Stimulated activated naive CD8-positive, alpha-beta T cell treated with anti-CD3 and anti-CD28 coated beads, Interleukin-15, Interleukin-2, amounts not matched to agents 100 U/mL and 50 U/mL, for 24 hours (primary cell): ENCODE data around the gene FOXC1.

Experiments
- ATAC-seq: fragments of 150-1000 bp; cut with Tn5 transposase; one replicate; pipeline ENCODE4 v1.10.0; 2021
- DNase-seq: peaks from one replicate; pipeline ENCODE4 v3.0.0; 2021

Gene FOXC1

GRCh38 chr6:1600063-1600763 lies 9.5 kb upstream of the FOXC1 start:
- no peak for DNase-seq

GRCh38 chr6:1600764-1601157 lies 9.0 kb upstream of the FOXC1 start:
- DNase-seq (no peak), ATAC-seq (no peak)

More at GRCh38 chr6:1600063-1600763, 9.5 kb upstream of the FOXC1 start:
- ATAC-seq, result no peak

- DNase-seq, result no peak
- no peak for ATAC-seq
Measured at GRCh38 chr6:1601158-1602048, 8.3 kb upstream of the FOXC1 start.

- ATAC-seq (no peak), DNase-seq (no peak)
Measured at GRCh38 chr6:1602049-1602713, 7.5 kb upstream of the FOXC1 start.

GRCh38 chr6:1603708-1604107 lies 6.0 kb upstream of the FOXC1 start:
- DNase-seq, result no peak
- no peak for ATAC-seq

GRCh38 chr6:1604158-1605003 lies 5.3 kb upstream of the FOXC1 start:
- peak; percentile 85 for ATAC-seq
- DNase-seq, result peak; percentile 82

DNA sequence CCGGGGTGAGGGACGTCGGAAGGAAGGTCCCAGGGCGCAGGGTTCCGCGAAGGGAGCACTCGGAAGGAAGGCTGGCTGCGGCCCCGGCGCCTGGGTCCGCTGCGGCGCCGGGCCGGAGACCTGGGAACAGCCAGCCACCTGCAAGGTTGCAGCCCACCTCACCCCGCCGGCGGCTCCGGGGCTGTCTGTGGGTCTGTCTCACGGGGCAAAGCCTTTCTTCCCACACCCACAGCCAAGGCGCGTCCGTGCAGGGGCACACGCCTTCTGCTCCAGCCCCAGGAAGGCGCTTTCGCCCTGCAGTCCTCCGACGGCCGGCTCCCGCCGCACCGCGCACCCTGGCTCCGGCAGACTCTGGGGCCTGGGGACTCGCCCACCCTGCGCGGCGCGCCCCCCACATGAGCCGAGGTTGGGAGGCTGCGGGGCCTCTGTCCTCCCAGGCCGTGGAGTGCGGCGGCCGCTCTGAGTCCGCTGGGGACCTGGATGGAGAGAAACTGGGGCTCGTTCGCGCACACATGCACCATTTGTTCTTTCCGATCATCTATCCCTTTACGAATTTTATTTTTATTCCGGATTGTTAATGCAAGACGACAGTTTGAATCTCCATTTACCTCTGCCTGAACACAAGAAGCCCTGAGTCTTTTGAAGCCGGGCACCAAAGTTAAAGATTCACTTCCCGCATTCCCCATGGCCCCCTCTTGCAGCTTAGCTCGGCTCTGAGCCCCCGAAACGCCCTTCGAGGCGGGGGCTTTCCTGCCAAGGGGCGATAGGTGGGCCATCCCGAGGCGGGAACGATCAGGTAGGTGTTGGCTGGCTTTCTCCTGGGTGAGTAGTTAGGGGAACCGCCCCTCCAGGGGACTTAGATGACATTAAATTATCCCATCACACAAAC lies 4.5 kb upstream of the FOXC1 start:
- DNase-seq (no peak), ATAC-seq (no peak)

- no peak for ATAC-seq
- DNase-seq, result no peak
Measured at GRCh38 chr6:1605893-1606779, 3.6 kb upstream of the FOXC1 start.

GRCh38 chr6:1606780-1607515 lies 2.8 kb upstream of the FOXC1 start:
- ATAC-seq, result no peak

DNA sequence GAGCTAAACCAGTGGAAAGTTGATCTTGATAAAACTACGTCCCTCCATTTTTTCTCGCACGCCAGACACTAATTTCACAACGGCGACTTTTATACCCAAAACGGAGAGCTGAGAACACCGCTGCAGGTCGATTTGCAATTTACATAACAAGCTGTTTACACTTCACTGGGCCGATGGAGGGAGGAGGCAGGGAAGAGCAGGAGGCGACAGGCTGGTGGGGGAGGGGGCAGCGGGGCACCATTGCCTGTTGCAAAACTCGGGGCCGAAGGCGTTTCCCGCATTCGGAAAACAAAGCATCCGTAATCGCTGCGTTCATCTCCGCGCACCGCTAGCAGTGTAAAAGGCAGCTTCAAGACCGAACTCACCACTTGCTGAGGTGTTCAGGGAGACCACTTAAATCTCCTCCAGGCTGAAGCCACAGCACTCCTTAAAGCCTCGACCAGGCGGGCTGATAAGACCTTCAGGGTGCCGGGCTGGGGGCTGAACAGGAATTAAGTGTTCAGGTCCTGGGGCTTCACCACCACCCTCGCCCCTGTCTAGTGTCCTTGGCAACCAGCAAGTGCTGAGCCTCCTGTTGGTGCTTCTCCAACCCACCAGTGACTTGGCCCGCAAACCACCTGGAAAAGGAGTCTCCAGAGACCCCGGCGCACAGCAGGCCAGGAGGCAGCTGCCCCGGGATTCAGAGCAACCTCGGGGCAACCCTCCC lies 2.0 kb upstream of the FOXC1 start:
- DNase-seq, result no peak
- no peak for ATAC-seq

More at GRCh38 chr6:1606780-1607515, 2.8 kb upstream of the FOXC1 start:
- no peak for DNase-seq

DNA sequence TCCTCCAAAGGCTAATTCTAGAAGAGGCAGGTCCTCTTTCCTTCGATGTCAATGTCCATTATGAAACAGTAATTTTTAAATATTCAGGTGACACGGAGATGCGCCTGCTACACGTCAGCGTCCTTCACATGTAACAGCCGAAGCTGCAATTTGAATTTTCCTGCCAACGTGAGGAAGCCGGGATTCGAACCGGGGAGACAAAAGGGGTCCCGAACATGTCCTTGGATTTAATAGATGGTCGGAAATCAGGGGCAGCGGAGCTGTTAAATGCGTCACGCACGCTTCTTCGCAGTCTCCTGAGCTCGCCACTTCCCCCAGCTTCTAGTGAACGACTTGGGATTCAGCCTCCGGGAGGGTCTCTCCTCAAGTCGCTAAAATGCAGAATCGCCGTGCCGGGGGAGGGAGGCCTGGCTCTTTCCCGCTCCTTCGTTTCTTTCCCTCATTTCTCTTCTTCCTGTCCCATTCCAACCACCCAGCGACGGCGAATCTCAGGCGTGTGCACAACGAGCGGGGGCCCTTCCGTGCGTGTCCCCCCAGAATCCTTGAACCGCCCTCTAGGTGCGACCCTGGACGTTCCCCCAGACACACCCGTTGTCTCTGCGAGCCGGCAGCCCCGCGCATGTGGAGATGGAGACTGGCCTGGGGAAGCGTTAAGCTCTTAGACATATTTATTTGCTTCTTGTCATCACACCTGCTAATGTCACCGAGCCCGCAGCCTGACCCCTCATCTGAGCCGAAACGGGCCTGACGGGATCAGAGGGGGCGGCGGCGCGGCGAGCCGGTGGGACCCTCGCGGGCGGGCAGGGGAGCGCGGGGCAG lies 1.3 kb upstream of the FOXC1 start:
- no peak for DNase-seq
- ATAC-seq, result no peak

GRCh38 chr6:1609041-1609647 lies 571 bp upstream of the FOXC1 start:
- no peak for DNase-seq
- ATAC-seq, result no peak

- DNase-seq, result peak; percentile 20
- no peak for ATAC-seq
Measured at GRCh38 chr6:1610497-1611321, 994 bp downstream of the FOXC1 start.

DNA sequence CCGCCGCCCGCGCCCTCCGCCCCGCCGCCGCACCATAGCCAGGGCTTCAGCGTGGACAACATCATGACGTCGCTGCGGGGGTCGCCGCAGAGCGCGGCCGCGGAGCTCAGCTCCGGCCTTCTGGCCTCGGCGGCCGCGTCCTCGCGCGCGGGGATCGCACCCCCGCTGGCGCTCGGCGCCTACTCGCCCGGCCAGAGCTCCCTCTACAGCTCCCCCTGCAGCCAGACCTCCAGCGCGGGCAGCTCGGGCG lies 1.5 kb downstream of the FOXC1 start:
- ATAC-seq, result no peak
- DNase-seq, result no peak

GRCh38 chr6:1611572-1612298 lies 2.0 kb downstream of the FOXC1 start:
- ATAC-seq, result no peak
- DNase-seq, result no peak
